CD4-positive, alpha-beta memory T cell (primary cell): ENCODE results near the gene DPF1. TPM values are rescaled to one million over a fixed set of nuclear protein-coding genes. Genes with fewer than 3 reads are reported as not detected.

Experiments
- CTCF ChIA-PET: fragments of 350-600 bp; sonication (Branson Sonifier 250); formaldehyde crosslinking; loops from one replicate; lab custom pipeline; 2021; ENCODE audit warnings: inconsistent platforms; ENCODE audit not compliant: partially characterized antibody; lab: Charles Lee
- POLR2A ChIA-PET: fragments of 350-600 bp; sonication (Branson Sonifier 250); formaldehyde crosslinking; loops from one replicate; lab custom pipeline; 2021; ENCODE audit not compliant: partially characterized antibody; lab: Charles Lee
- DNase-seq, 5 donors: peaks; one replicate each; pipeline versions ENCODE4 v3.0.0 to v3.0.0-alpha.2; 2020 to 2022; ENCODE audit warnings: mixed read lengths in 1 of 5
- H3K27ac ChIP-seq: one replicate; pipeline ENCODE4 v1.7.0; 2013; ENCODE audit warnings: low read depth, low read length
- H3K27me3 ChIP-seq: 2 replicates; pipeline ENCODE4 v1.7.0; 2013; ENCODE audit warnings: mild to moderate bottlenecking, low read length, moderate library complexity; ENCODE audit not compliant: insufficient read depth
- H3K36me3 ChIP-seq: 2 replicates; pipeline ENCODE4 v1.7.0; 2013; ENCODE audit warnings: mild to moderate bottlenecking, low read length, moderate library complexity; ENCODE audit not compliant: insufficient read depth
- H3K4me1 ChIP-seq: 2 replicates; pipeline ENCODE4 v1.7.0; 2013; ENCODE audit warnings: mild to moderate bottlenecking, low read length, moderate library complexity; ENCODE audit not compliant: insufficient read depth
- H3K4me3 ChIP-seq, 2 donors: one replicate each; pipeline ENCODE4 v1.7.0; 2013; ENCODE audit warnings: low read length in 2 of 2, mild to moderate bottlenecking in 1 of 2
- H3K9me3 ChIP-seq, 2 donors: one replicate each; pipeline ENCODE4 v1.7.0; 2013; ENCODE audit warnings: low read length in 2 of 2, control low read depth in 1 of 2; ENCODE audit not compliant: control insufficient read depth in 1 of 2
- H3K27ac Mint-ChIP-seq, 7 donors: one replicate each; pipeline ENCODE4 v1.8.0; 2020 to 2021; ENCODE audit warnings: mixed read lengths in 7 of 7, mild to moderate bottlenecking in 6 of 7, inconsistent platforms in 3 of 7, moderate library complexity in 3 of 7
- H3K27me3 Mint-ChIP-seq, 2 donors: one replicate each; pipeline ENCODE4 v1.8.0; 2020 to 2021; ENCODE audit warnings: mixed read lengths in 2 of 2
- H3K36me3 Mint-ChIP-seq, 2 donors: one replicate each; pipeline ENCODE4 v1.8.0; 2020 to 2021; ENCODE audit warnings: mixed read lengths in 2 of 2, inconsistent platforms in 1 of 2, mild to moderate bottlenecking in 1 of 2
- H3K4me1 Mint-ChIP-seq, 4 donors: one replicate each; pipeline ENCODE4 v1.8.0; 2020 to 2021; ENCODE audit warnings: mixed read lengths in 4 of 4, mild to moderate bottlenecking in 1 of 4
- H3K4me3 Mint-ChIP-seq, 8 donors: one replicate each; pipeline ENCODE4 v1.8.0; 2020 to 2021; ENCODE audit warnings: mixed read lengths in 8 of 8, mild to moderate bottlenecking in 7 of 8, moderate library complexity in 6 of 8, inconsistent platforms in 3 of 8
- H3K9me3 Mint-ChIP-seq, 8 donors: one replicate each; pipeline ENCODE4 v1.8.0; 2020 to 2021; ENCODE audit warnings: mixed read lengths in 8 of 8, mild to moderate bottlenecking in 5 of 8, inconsistent platforms in 3 of 8, moderate library complexity in 1 of 8
- intact Hi-C: fragments of 100-400 bp; cut with micrococcal nuclease; formaldehyde crosslinking; loops from one replicate; pipeline ENCODE4 v1.15.1; 2023
- polyA plus RNA-seq, 2 donors: library from polyadenylated mRNA; unstranded; fragments of 300-500 nt; fragmentation: Illumina TruSeq; gene quantifications; one replicate each; pipeline ENCODE4 v1.2.3, GENCODE V29; 2021
- total RNA-seq, 2 experiments: library from RNA; stranded (reverse); gene quantifications; one replicate each; pipeline ENCODE4 v1.2.3, GENCODE V29; 2021

DPF1 gene
- total and polyA plus RNA-seq, 4 experiments from 2014 or later: not detected

DNA sequence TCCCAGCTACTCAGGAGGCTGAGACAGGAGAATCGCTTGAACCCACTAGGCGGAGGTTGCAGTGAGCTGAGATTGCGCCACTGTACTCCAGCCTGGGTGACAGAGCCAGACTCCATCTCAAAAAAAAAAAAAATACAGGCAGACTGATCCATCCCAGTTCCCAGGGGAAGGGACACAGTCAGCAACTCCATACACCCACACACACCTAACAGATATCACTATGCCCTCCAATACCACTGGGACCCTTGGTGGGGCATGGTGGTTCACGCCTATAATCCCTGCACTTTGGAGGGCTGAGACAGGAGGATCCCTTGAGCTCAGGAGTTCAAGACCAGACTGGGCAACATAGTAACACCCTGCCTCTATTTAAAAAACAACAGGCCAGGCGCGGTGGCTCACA is 2.6 kb downstream of the DPF1 start:
- H3K36me3 ChIP-seq: no peaks in the 10 kb centered on the region
- no peak for DNase-seq
- H3K4me1 ChIP-seq: peaks cover 11% of the 10 kb centered on the region
- Mint-ChIP-seq H3K9me3 (peaks cover 0 to 3% (median 0%) of the 10 kb centered on the region in 8 donors), H3K36me3 (no peaks in the 10 kb centered on the region), H3K4me3 (no peak overlapping the region), H3K4me1 (peaks cover 8 to 21% (median 18%) of the 10 kb centered on the region in 4 donors), H3K27me3 (peaks cover 25 to 43% of the 10 kb centered on the region in 2 donors), H3K27ac (no peak overlapping the region)
- intact Hi-C loops: no loop called here
- ChIA-PET CTCF (interaction anchor here (1.0 kb wide), 1 partner anchor 114 kb away, joined by 3 read pairs; the partner anchor contains the start of gene CATSPERG), POLR2A (no interaction called here)
- no peak overlapping the region for H3K4me3 ChIP-seq
- no peaks in the 10 kb centered on the region for H3K9me3 ChIP-seq
- H3K27me3 ChIP-seq: peaks cover 23% of the 10 kb centered on the region
- no peak overlapping the region for H3K27ac ChIP-seq

DNA sequence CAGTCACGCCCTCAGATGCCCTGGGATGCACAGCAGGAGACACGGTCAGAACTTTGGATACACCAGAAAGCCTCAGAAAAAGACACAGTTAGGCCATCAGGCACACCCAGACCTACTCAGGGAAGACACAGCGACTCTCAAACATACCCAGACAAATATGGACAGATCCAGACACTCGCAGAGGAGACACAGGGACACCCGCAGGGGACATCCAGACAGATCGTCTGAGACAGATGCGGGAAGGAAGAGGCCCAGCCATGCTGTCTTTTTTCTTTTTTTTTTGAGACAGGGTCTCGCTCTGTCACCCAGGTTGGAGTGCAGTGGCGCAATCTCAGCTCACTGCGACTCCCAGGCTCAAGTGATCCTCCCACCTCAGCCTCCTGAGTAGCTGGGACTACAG is 4.8 kb downstream of the DPF1 start:
- H3K4me1 ChIP-seq: peaks cover 10% of the 10 kb centered on the region
- no peak overlapping the region for H3K27ac Mint-ChIP-seq
- POLR2A ChIA-PET: no interaction called here
- no peak overlapping the region for H3K27ac ChIP-seq
- H3K4me3 ChIP-seq: no peak overlapping the region
- no peak for DNase-seq
- H3K9me3 ChIP-seq: no peaks in the 10 kb centered on the region
- no peak overlapping the region for H3K4me3 Mint-ChIP-seq
- peaks cover 24 to 46% of the 10 kb centered on the region in 2 donors for H3K27me3 Mint-ChIP-seq
- H3K27me3 ChIP-seq: peaks cover 10% of the 10 kb centered on the region
- H3K4me1 Mint-ChIP-seq: peaks cover 9 to 22% (median 16%) of the 10 kb centered on the region in 4 donors
- no peaks in the 10 kb centered on the region for H3K36me3 ChIP-seq
- H3K36me3 Mint-ChIP-seq: no peaks in the 10 kb centered on the region
- CTCF ChIA-PET: no interaction called here
- intact Hi-C loops: no loop called here
- peaks cover 0 to 6% (median 0%) of the 10 kb centered on the region in 8 donors for H3K9me3 Mint-ChIP-seq

DNA sequence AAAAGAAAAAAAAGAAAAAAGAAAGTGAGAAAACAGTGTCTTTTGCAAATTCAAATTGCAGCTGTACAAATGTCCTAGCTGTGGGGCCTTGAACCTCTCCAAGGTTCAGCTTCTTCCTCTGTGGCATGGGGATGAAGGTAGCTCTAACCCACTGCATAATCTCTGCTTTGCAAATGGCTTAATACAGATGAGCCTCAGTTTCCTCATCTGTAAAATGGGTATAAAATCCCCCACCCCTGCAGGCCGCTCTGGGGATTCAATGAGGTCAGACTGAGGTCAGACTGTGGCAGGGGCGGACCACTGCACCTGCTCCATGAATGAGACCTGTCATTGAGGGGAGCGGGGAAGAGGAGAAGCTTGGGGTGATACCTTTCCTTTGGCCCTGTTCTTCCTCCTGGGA is 5.8 kb downstream of the DPF1 start:
- peak overlapping the region in 2 of 7 donors; percentile 8 to 26 for H3K27ac Mint-ChIP-seq

DNA sequence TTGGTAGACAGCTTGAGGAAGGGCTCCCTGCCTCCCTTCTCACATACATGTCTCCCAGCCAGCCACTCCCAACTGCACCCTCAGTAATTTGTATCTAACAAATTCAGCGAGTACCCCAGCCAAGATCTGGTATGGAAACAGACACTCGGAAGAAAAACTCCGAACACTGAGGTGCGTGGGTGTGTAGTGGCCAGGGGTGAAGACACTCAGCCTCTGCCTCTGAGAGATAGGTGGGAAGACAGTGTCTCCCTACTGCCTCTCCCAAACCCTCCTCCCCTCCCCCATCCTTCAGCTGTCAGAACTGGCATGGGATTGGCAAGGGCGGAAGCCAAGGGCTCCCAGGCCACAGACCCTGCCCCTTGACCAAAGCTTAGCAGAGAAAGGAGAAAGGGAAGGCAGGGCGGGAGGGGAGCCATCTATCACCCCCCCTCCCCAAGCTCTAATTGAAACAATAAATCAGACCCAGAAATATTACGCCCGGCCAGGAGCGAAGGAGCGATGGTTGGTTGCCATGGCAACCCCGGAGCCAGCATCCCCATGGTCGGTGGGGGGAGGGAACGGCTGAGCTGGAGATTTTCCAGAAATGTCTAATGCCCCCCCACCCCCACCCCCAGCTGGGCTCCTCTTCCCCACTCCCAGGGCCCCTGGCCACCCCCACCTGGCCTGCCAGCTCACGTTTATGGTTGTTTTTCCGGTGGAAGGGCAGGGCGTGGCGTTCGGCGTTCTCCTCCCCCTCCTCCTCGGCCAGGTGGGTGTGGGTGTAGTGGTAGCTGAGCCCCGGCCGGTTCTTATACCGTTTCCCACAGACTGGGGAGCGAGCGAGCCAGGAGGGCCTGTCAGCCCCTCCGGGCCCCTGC is 7.0 kb downstream of the DPF1 start:
- Mint-ChIP-seq H3K9me3 (peaks cover 0 to 5% (median 0%) of the 10 kb centered on the region in 8 donors), H3K4me3 (no peak overlapping the region), H3K4me1 (peaks cover 8 to 21% (median 13%) of the 10 kb centered on the region in 4 donors), H3K27ac (no peak overlapping the region), H3K27me3 (peaks cover 14 to 42% of the 10 kb centered on the region in 2 donors), H3K36me3 (no peaks in the 10 kb centered on the region)
- no peak for DNase-seq
- no peak overlapping the region for H3K27ac ChIP-seq
- intact Hi-C loops: no loop called here
- H3K36me3 ChIP-seq: no peaks in the 10 kb centered on the region
- H3K4me3 ChIP-seq: no peak overlapping the region
- H3K27me3 ChIP-seq: no peaks in the 10 kb centered on the region
- POLR2A ChIA-PET: no interaction called here
- CTCF ChIA-PET: no interaction called here
- no peaks in the 10 kb centered on the region for H3K9me3 ChIP-seq
- peaks cover 16% of the 10 kb centered on the region for H3K4me1 ChIP-seq

More for the DNA sequence above, 5.8 kb downstream of the DPF1 start:
- no peak overlapping the region for H3K4me3 ChIP-seq
- CTCF ChIA-PET: interaction anchor here (1.0 kb wide), 1 partner anchor 16 kb away, joined by 3 read pairs; no protein-coding TSS in a partner anchor
- peaks cover 13% of the 10 kb centered on the region for H3K4me1 ChIP-seq
- Mint-ChIP-seq H3K9me3 (peaks cover 0 to 5% (median 0%) of the 10 kb centered on the region in 8 donors), H3K4me1 (peaks cover 12 to 23% (median 16%) of the 10 kb centered on the region in 4 donors), H3K27me3 (peaks cover 19 to 47% of the 10 kb centered on the region in 2 donors), H3K4me3 (no peak overlapping the region), H3K36me3 (no peaks in the 10 kb centered on the region)
- H3K27me3 ChIP-seq: peaks cover 6% of the 10 kb centered on the region
- no peak for DNase-seq
- intact Hi-C loops: no loop called here
- no peaks in the 10 kb centered on the region for H3K9me3 ChIP-seq
- H3K27ac ChIP-seq: no peak overlapping the region
- POLR2A ChIA-PET: no interaction called here
- H3K36me3 ChIP-seq: no peaks in the 10 kb centered on the region

DNA sequence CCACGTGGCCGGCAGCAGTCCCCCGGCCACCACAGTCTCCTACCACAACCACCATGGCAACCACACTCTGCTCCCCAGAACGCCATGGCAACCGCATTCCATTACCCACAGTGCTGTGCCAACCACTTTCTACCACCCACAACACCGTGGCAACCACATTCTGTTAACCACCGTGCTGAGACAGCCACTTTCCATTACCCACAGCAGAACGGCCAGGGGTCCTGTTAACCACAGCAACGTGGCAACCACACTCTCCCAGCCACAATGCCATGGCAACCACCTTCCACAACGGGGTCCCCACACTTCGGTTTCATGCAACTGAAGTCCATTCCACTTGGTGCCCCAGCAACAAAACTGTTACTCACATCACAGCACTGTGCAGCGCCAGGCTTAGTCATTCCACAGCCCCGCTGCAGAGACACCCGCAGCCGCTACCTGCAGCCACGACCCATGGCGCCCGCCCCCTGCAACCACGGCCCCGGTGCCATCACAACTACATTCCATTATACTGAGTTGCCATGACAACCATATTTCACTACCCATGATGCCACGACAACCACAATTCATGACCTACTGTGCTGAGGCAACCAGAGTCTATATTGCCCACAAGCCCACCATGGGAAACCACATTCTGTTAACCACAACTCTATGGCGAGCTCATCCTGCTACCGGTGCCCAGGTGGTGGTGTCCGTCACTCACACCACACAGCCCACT is 10.0 kb downstream of the DPF1 start:
- CTCF ChIA-PET: no interaction called here
- H3K36me3 Mint-ChIP-seq: no peaks in the 10 kb centered on the region
- Histone ChIP-seq H3K27ac (no peak overlapping the region), H3K9me3 (no peaks in the 10 kb centered on the region), H3K27me3 (peaks cover 11% of the 10 kb centered on the region), H3K4me3 (no peak overlapping the region), H3K36me3 (no peaks in the 10 kb centered on the region), H3K4me1 (peaks cover 22% of the 10 kb centered on the region)
- H3K9me3 Mint-ChIP-seq: peaks cover 0 to 3% (median 0%) of the 10 kb centered on the region in 8 donors
- POLR2A ChIA-PET: no interaction called here
- peaks cover 15 to 38% of the 10 kb centered on the region in 2 donors for H3K27me3 Mint-ChIP-seq
- DNase-seq: peak; percentile 49 to 81 (median 60)
- peaks cover 13 to 29% (median 23%) of the 10 kb centered on the region in 4 donors for H3K4me1 Mint-ChIP-seq
- intact Hi-C loops: no loop called here
- H3K27ac Mint-ChIP-seq: peak overlapping the region; percentile 22 to 87 (median 77)
- H3K4me3 Mint-ChIP-seq: peak overlapping the region in 5 of 8 donors; percentile 49 to 73 (median 61)

DNA sequence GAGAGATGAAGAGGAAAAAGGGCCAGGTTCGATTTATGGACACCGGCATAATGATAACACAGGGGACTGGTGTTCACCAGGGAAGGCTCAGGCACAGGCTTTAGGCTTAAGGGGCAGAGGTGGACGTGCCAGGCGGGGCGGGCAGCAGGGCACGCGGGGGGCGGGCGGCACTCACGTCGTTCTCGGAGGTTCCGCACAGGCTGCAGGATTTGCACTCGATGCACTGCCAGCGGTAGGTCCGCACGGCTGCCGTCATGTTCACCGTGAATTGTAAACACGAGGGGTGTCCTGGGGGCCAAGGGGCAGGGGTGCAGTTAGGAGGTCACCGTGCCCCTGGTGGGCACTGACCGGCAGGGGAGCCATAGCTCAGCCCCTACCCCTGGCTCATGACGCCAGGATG is 10.6 kb downstream of the DPF1 start:
- peak overlapping the region in 2 of 7 donors; percentile 37 to 87 for H3K27ac Mint-ChIP-seq
- no peak overlapping the region for H3K4me3 ChIP-seq
- no peaks in the 10 kb centered on the region for H3K36me3 ChIP-seq
- H3K36me3 Mint-ChIP-seq: no peaks in the 10 kb centered on the region
- intact Hi-C loops: no loop called here
- H3K9me3 ChIP-seq: no peaks in the 10 kb centered on the region
- ChIA-PET POLR2A (no interaction called here), CTCF (no interaction called here)
- H3K4me1 Mint-ChIP-seq: peaks cover 13 to 29% (median 23%) of the 10 kb centered on the region in 4 donors
- H3K27me3 ChIP-seq: peaks cover 11% of the 10 kb centered on the region
- H3K4me1 ChIP-seq: peaks cover 22% of the 10 kb centered on the region
- DNase-seq: no peak
- no peak overlapping the region for H3K27ac ChIP-seq
- peaks cover 15 to 33% of the 10 kb centered on the region in 2 donors for H3K27me3 Mint-ChIP-seq
- no peak overlapping the region for H3K4me3 Mint-ChIP-seq
- peaks cover 0 to 3% (median 0%) of the 10 kb centered on the region in 8 donors for H3K9me3 Mint-ChIP-seq

DNA sequence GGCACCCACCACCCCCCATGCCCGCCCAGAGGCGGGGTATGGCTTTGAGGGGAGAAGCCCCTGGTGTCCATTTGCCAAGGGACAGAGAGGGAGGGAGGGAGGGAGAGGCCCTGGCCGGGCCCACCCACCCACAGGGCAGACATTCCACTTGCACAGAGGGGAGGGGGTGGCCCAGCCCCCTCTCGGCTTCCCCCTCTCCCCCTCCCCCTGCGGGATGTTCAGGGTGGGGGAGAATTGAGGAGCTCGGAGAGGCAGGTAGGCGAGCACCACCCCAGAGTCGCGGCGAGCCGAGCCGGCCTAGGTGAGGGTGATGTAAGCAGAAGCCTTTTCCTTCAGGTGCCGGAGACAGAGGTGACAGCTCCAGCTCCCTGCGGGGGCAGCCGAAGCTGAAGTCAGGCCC is 12.3 kb downstream of the DPF1 start:
- DNase-seq: no peak
- Histone ChIP-seq H3K4me3 (no peak overlapping the region), H3K4me1 (peaks cover 22% of the 10 kb centered on the region), H3K36me3 (no peaks in the 10 kb centered on the region), H3K9me3 (no peaks in the 10 kb centered on the region), H3K27me3 (peaks cover 11% of the 10 kb centered on the region), H3K27ac (no peak overlapping the region)
- no peak overlapping the region for H3K4me3 Mint-ChIP-seq
- H3K36me3 Mint-ChIP-seq: peaks cover 4 to 5% of the 10 kb centered on the region in 2 donors
- no peak overlapping the region for H3K27ac Mint-ChIP-seq
- intact Hi-C loops: no loop called here
- CTCF ChIA-PET: no interaction called here
- H3K27me3 Mint-ChIP-seq: peaks cover 18 to 29% of the 10 kb centered on the region in 2 donors
- peaks cover 13 to 29% (median 23%) of the 10 kb centered on the region in 4 donors for H3K4me1 Mint-ChIP-seq
- H3K9me3 Mint-ChIP-seq: peaks cover 0 to 3% (median 0%) of the 10 kb centered on the region in 8 donors
- POLR2A ChIA-PET: no interaction called here
